ENCODE measurements around the gene HOMER2. TPM values are rescaled to one million over a fixed set of nuclear protein-coding genes. Genes with fewer than 3 reads are reported as not detected.

Gene HOMER2
- total RNA-seq, 1 donor, result 3.7 TPM

- Histone ChIP-seq H3K4me3 (ENCODE audit: low read length) (no peak overlapping the region), H3K9me3 (ENCODE audit: low read depth, low read length) (no peaks in the 10 kb centered on the region), H3K4me1 (ENCODE audit: insufficient read depth, low read length) (peaks cover 27% of the 10 kb centered on the region), H3K27me3 (ENCODE audit: insufficient read depth, low read length) (no peaks in the 10 kb centered on the region)
Measured at GRCh38 chr15:82852941-82853561, 99.5 kb downstream of the HOMER2 start.

- Histone ChIP-seq H3K4me1 (ENCODE audit: insufficient read depth, low read length) (peaks cover 27% of the 10 kb centered on the region), H3K9me3 (ENCODE audit: low read depth, low read length) (no peaks in the 10 kb centered on the region), H3K4me3 (ENCODE audit: low read length) (no peak overlapping the region), H3K27me3 (ENCODE audit: insufficient read depth, low read length) (no peaks in the 10 kb centered on the region)
Measured at GRCh38 chr15:82851981-82852511, 100.5 kb downstream of the HOMER2 start.

GRCh38 chr15:82851306-82851850 is 101.1 kb downstream of the HOMER2 start:
- Histone ChIP-seq H3K4me3 (ENCODE audit: low read length) (no peak overlapping the region), H3K4me1 (ENCODE audit: insufficient read depth, low read length) (peaks cover 27% of the 10 kb centered on the region), H3K27me3 (ENCODE audit: insufficient read depth, low read length) (no peaks in the 10 kb centered on the region), H3K9me3 (ENCODE audit: low read depth, low read length) (no peaks in the 10 kb centered on the region)

GRCh38 chr15:82850731-82851130 is 101.8 kb downstream of the HOMER2 start:
- H3K4me3 ChIP-seq (ENCODE audit: low read length), result no peak overlapping the region
- H3K9me3 ChIP-seq (ENCODE audit: low read depth, low read length), result no peaks in the 10 kb centered on the region

GRCh38 chr15:82849556-82850512 is 102.7 kb downstream of the HOMER2 start:
- H3K4me3 ChIP-seq (ENCODE audit: low read length), result no peak overlapping the region
- H3K9me3 ChIP-seq (ENCODE audit: low read depth, low read length), result no peaks in the 10 kb centered on the region
- H3K27me3 ChIP-seq (ENCODE audit: insufficient read depth, low read length), result no peaks in the 10 kb centered on the region
- H3K4me1 ChIP-seq (ENCODE audit: insufficient read depth, low read length), result peaks cover 29% of the 10 kb centered on the region

More at GRCh38 chr15:82850731-82851130, 101.8 kb downstream of the HOMER2 start:
- Histone ChIP-seq H3K4me1 (ENCODE audit: insufficient read depth, low read length) (peaks cover 25% of the 10 kb centered on the region), H3K27me3 (ENCODE audit: insufficient read depth, low read length) (no peaks in the 10 kb centered on the region)

GRCh38 chr15:82848241-82848993 is 104.1 kb downstream of the HOMER2 start:
- no peaks in the 10 kb centered on the region for H3K9me3 ChIP-seq (ENCODE audit: low read depth, low read length)
- H3K27me3 ChIP-seq (ENCODE audit: insufficient read depth, low read length), result no peaks in the 10 kb centered on the region
- H3K4me3 ChIP-seq (ENCODE audit: low read length), result no peak overlapping the region
- peaks cover 36% of the 10 kb centered on the region for H3K4me1 ChIP-seq (ENCODE audit: insufficient read depth, low read length)

DNA sequence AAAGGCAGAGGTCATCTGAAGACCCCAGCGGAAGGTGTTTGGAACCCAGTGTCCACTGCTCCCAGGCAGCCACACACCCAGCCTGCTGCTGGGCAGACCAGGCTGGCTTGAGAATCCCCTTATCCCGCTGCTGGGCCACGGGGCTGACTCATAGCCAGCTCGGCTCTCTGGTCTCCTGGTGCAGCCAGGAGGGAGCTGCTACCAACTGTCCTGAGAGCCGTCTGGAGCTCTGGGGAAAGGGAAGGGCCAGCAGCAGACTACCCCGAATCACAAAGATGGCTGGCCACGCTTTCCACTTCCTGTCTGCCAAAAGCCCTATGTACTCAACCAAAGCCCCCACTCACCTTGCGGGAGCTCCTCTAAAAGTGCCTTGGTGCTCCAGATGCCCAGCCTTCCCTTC is 104.8 kb downstream of the HOMER2 start:
- H3K4me1 ChIP-seq (ENCODE audit: insufficient read depth, low read length), result peaks cover 29% of the 10 kb centered on the region
- H3K9me3 ChIP-seq (ENCODE audit: low read depth, low read length), result no peaks in the 10 kb centered on the region
- H3K27me3 ChIP-seq (ENCODE audit: insufficient read depth, low read length), result no peaks in the 10 kb centered on the region
- H3K4me3 ChIP-seq (ENCODE audit: low read length), result no peak overlapping the region

GRCh38 chr15:82846621-82847020 is 105.9 kb downstream of the HOMER2 start:
- no peak overlapping the region for H3K4me3 ChIP-seq (ENCODE audit: low read length)
- H3K27me3 ChIP-seq (ENCODE audit: insufficient read depth, low read length), result no peaks in the 10 kb centered on the region
- H3K4me1 ChIP-seq (ENCODE audit: insufficient read depth, low read length), result peaks cover 27% of the 10 kb centered on the region
- H3K9me3 ChIP-seq (ENCODE audit: low read depth, low read length), result no peaks in the 10 kb centered on the region

GRCh38 chr15:82845686-82846085 is 106.8 kb downstream of the HOMER2 start:
- Histone ChIP-seq H3K4me1 (ENCODE audit: insufficient read depth, low read length) (peaks cover 27% of the 10 kb centered on the region), H3K4me3 (ENCODE audit: low read length) (no peak overlapping the region), H3K9me3 (ENCODE audit: low read depth, low read length) (no peaks in the 10 kb centered on the region), H3K27me3 (ENCODE audit: insufficient read depth, low read length) (no peaks in the 10 kb centered on the region)

DNA sequence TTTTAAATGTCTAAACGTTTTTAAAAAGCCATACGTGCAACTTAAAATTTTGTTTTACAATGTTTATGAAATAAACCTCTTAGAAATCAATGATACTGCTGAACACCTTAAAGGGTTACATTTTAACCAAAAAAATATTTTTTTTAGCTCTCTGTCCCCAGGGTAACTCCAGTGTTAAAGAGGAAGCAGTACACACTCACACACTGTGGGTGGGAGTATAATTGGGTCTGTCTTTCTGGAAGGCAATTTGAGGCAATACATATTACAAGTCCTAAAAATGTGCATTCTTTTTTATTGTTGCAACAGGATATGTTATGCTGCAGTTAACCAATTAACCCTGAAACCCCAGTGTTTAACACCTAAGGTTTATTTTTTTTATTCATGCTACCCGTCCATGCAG is 109.0 kb downstream of the HOMER2 start:
- peaks cover 15% of the 10 kb centered on the region for H3K4me1 ChIP-seq (ENCODE audit: insufficient read depth, low read length)
- no peaks in the 10 kb centered on the region for H3K27me3 ChIP-seq (ENCODE audit: insufficient read depth, low read length)
- H3K4me3 ChIP-seq (ENCODE audit: low read length), result no peak overlapping the region
- no peaks in the 10 kb centered on the region for H3K9me3 ChIP-seq (ENCODE audit: low read depth, low read length)

DNA sequence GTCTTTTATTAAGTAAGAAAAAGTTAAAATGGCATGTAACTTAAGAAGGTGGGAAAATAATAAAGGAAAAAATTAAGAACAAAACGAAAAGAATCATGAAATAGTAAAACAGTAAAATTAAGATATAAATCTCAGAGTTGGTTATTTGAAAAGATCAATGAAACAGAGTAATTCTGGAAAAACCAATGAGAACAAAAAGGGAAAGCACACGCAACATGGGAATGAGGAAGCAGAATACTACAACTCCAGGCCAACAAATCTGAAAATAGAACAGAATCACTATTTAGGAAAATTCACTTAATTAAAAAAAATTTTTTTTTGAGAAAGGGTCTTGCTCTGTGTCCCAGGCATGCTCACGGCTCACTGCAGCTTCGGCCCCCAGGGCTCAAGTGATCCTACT is 112.4 kb downstream of the HOMER2 start:
- no peaks in the 10 kb centered on the region for H3K27me3 ChIP-seq (ENCODE audit: insufficient read depth, low read length)
- no peak overlapping the region for H3K4me3 ChIP-seq (ENCODE audit: low read length)
- no peaks in the 10 kb centered on the region for H3K9me3 ChIP-seq (ENCODE audit: low read depth, low read length)

DNA sequence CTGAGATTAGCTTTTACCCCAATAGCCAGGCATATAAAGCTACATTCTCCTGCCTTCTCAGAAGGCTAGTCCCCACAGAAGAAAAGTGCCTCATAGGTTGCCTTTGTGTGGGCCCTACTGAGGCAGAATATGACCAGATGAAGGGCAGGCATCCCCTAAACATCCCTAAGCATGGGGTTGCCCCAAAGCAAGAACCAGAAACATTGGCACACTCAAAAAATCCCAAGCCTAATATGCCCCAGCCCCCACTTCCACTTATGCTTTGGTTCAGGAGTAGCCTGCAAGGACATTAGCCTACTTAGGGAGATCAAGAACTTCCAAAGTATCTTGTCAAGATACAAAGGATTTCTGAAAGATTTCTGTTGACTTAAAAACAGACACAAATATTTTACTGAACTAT is 113.4 kb downstream of the HOMER2 start:
- Histone ChIP-seq H3K27me3 (ENCODE audit: insufficient read depth, low read length) (no peaks in the 10 kb centered on the region), H3K4me1 (ENCODE audit: insufficient read depth, low read length) (peaks cover 4% of the 10 kb centered on the region), H3K9me3 (ENCODE audit: low read depth, low read length) (no peaks in the 10 kb centered on the region), H3K4me3 (ENCODE audit: low read length) (no peak overlapping the region)

More for the DNA sequence above, 112.4 kb downstream of the HOMER2 start:
- peaks cover 11% of the 10 kb centered on the region for H3K4me1 ChIP-seq (ENCODE audit: insufficient read depth, low read length)

GRCh38 chr15:82838096-82838735 is 114.3 kb downstream of the HOMER2 start:
- Histone ChIP-seq H3K4me1 (ENCODE audit: insufficient read depth, low read length) (peaks cover 3% of the 10 kb centered on the region), H3K27me3 (ENCODE audit: insufficient read depth, low read length) (no peaks in the 10 kb centered on the region), H3K4me3 (ENCODE audit: low read length) (no peak overlapping the region), H3K9me3 (ENCODE audit: low read depth, low read length) (no peaks in the 10 kb centered on the region)

DNA sequence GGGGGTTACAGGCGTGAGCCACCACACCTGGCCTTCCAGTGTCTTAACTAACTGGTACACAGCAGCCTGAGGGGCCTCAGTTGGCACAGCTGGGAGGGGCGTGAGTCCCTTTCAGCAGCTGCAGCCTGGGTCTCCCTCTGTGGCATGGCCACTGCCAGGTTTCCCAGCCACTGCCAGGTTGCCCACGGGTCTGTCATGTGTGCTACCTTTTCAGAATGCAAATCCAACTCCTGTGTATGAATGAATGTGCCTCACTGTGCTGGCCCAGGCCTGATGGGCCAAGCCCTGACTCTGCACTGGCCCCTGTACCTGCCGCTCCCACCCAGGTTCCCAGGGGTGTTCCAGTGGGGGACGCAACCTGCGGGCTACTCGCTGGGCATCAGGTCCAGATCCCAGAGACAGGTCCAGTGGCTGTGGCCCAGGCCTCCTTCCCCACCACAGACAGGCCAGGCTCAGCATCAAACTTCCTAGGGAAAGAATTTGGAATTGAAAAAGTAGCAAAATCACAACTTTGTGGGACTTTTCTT is 117.1 kb downstream of the HOMER2 start:
- Histone ChIP-seq H3K27me3 (ENCODE audit: insufficient read depth, low read length) (no peaks in the 10 kb centered on the region), H3K9me3 (ENCODE audit: low read depth, low read length) (no peaks in the 10 kb centered on the region), H3K4me1 (ENCODE audit: insufficient read depth, low read length) (peaks cover 26% of the 10 kb centered on the region), H3K4me3 (ENCODE audit: low read length) (no peak overlapping the region)

Data from mononuclear cell (primary cell).